B cell (primary cell): Measurements from ENCODE around the gene RGS10. TPM values are rescaled to one million over a fixed set of nuclear protein-coding genes. Genes with fewer than 3 reads are reported as not detected.

Experiments
- ATAC-seq: fragments of 200-7000 bp; cut with Tn5 transposase; one replicate; pipeline ENCODE4 v1.10.0; 2021; ENCODE audit warnings: low read depth, mild to moderate bottlenecking, moderate number of reproducible peaks, moderate library complexity
- CTCF ChIA-PET: fragments of 350-600 bp; sonication (Branson Sonifier 250); formaldehyde crosslinking; loops from one replicate; lab custom pipeline; 2021; ENCODE audit warnings: antibody characterized with exemption, inconsistent platforms; lab: Charles Lee
- POLR2A ChIA-PET: fragments of 350-600 bp; sonication (Branson Sonifier 250); formaldehyde crosslinking; loops from one replicate; lab custom pipeline; 2021; ENCODE audit warnings: antibody characterized with exemption; lab: Charles Lee
- DNase-seq: peaks from one replicate; pipeline ENCODE4 v3.0.0; 2013
- H2AFZ ChIP-seq: 2 replicates; pipeline ENCODE4 v1.6.1; 2012; ENCODE audit warnings: mild to moderate bottlenecking, low read depth, low read length; ENCODE audit not compliant: insufficient read depth, poor library complexity, severe bottlenecking
- H3K27ac ChIP-seq, 2 donors: 1 replicate in 1 of 2; 2 replicates in 1 of 2; pipeline ENCODE4 v1.5.1; 2012 to 2013; ENCODE audit warnings: low read length in 2 of 2, mild to moderate bottlenecking in 2 of 2, moderate library complexity in 1 of 2
- H3K27me3 ChIP-seq, 4 experiments: fragments of 200-600 bp in 1 of 4; sonication (generic) in 1 of 4; replicated peaks in 1 of 4; 1 replicate in 2 of 4; 2 replicates in 2 of 4; pipeline versions ENCODE4 v1.6.1 to v1.7.0; 2013 to 2016; ENCODE audit warnings: low read length in 3 of 4, mild to moderate bottlenecking in 2 of 4, mixed read lengths in 1 of 4, moderate library complexity in 1 of 4; ENCODE audit not compliant: insufficient read depth in 4 of 4, control insufficient read depth in 3 of 4; ENCODE audit errors: control extremely low read depth in 1 of 4
- H3K36me3 ChIP-seq, 2 experiments: replicated peaks in 1 of 2; 1 replicate in 1 of 2; 2 replicates in 1 of 2; pipeline versions ENCODE4 v1.6.1 to v1.7.1; 2013; ENCODE audit warnings: low read length in 1 of 2; ENCODE audit not compliant: insufficient read depth in 2 of 2, control insufficient read depth in 1 of 2; ENCODE audit errors: control extremely low read depth in 1 of 2, extremely low read depth in 1 of 2
- H3K4me1 ChIP-seq, 2 donors: fragments of 200-600 bp in 1 of 2; sonication (generic) in 1 of 2; 1 replicate in 1 of 2; 2 replicates in 1 of 2; pipeline versions ENCODE4 v1.5.1 to v1.6.1; 2013 to 2017; ENCODE audit warnings: low read length in 2 of 2; ENCODE audit not compliant: control insufficient read depth in 2 of 2, insufficient read depth in 2 of 2
- H3K4me2 ChIP-seq: replicated peaks from 2 replicates; pipeline ENCODE3; 2012; ENCODE audit warnings: mild to moderate bottlenecking, low read depth, low read length; ENCODE audit not compliant: poor library complexity, severe bottlenecking
- H3K4me3 ChIP-seq, 5 experiments: fragments of 200-600 bp in 1 of 5; sonication (generic) in 1 of 5; 1 replicate in 3 of 5; 2 replicates in 2 of 5; pipeline versions ENCODE4 v1.5.1 to v1.7.0; 2011 to 2016; ENCODE audit warnings: low read length in 4 of 5, mild to moderate bottlenecking in 4 of 5, low read depth in 2 of 5, control low read depth in 1 of 5, moderate library complexity in 1 of 5; ENCODE audit not compliant: insufficient read depth in 1 of 5; ENCODE audit errors: control extremely low read depth in 1 of 5, extremely low read depth in 1 of 5
- H3K79me2 ChIP-seq: fragments of 200-600 bp; sonication (generic); one replicate; pipeline ENCODE4 v1.6.0; 2016; ENCODE audit warnings: low read length; ENCODE audit not compliant: control insufficient read depth, insufficient read depth
- H3K9ac ChIP-seq: fragments of 200-600 bp; sonication (generic); 2 replicates; pipeline ENCODE4 v1.6.1; 2017; ENCODE audit warnings: mild to moderate bottlenecking, low read length, moderate library complexity
- H3K9me3 ChIP-seq, 3 donors: one replicate each; pipeline versions ENCODE4 v1.6.1 to v1.7.1; 2013; ENCODE audit warnings: low read length in 2 of 3; ENCODE audit not compliant: control insufficient read depth in 2 of 3, insufficient read depth in 1 of 3; ENCODE audit errors: control extremely low read depth in 1 of 3
- H4K20me1 ChIP-seq: 2 replicates; pipeline ENCODE4 v1.6.0; 2012; ENCODE audit warnings: mild to moderate bottlenecking, low read length; ENCODE audit not compliant: insufficient read depth, control insufficient read depth, poor library complexity, severe bottlenecking
- H3K27ac Mint-ChIP-seq: one replicate; pipeline ENCODE4 v1.8.0; 2021; ENCODE audit warnings: mixed read lengths
- H3K27me3 Mint-ChIP-seq: one replicate; pipeline ENCODE4 v1.8.0; 2021; ENCODE audit warnings: mixed read lengths
- H3K4me1 Mint-ChIP-seq: one replicate; pipeline ENCODE4 v1.8.0; 2021; ENCODE audit warnings: mixed read lengths
- H3K4me3 Mint-ChIP-seq: one replicate; pipeline ENCODE4 v1.8.0; 2021; ENCODE audit warnings: mixed read lengths
- H3K9me3 Mint-ChIP-seq: one replicate; pipeline ENCODE4 v1.8.0; 2022; ENCODE audit warnings: mixed read lengths; ENCODE audit not compliant: insufficient read depth
- EZH2 ChIP-seq: IDR thresholded peaks from 2 replicates; pipeline ENCODE4 v1.6.1; 2012; ENCODE audit warnings: borderline replicate concordance, low read depth, mild to moderate bottlenecking, moderate library complexity, low read length; ENCODE audit not compliant: insufficient read depth, poor library complexity, severe bottlenecking
- WGBS: methylation state at CpG from one replicate; pipeline ENCODE4 v1.1.5; 2013; ENCODE audit warnings: missing lambda C conversion rate; ENCODE audit not compliant: insufficient coverage; 5-methylcytosine and 5-hydroxymethylcytosine counted together
- intact Hi-C: fragments of 100-400 bp; cut with micrococcal nuclease; formaldehyde crosslinking; loops from one replicate; pipeline ENCODE4 v1.10.0; 2022
- polyA plus RNA-seq: library from polyadenylated mRNA; depleted of rRNA; stranded (reverse); fragments of >200 nt; gene quantifications from 2 replicates; pipeline ENCODE4 v1.2.3, GENCODE V29; 2012
- total RNA-seq, 2 donors: library from RNA; stranded (reverse); fragments of 120-200 nt in 1 of 2; gene quantifications; 1 replicate in 1 of 2; 2 replicates in 1 of 2; pipeline versions ENCODE4 v1.2.3 to v1.2.4, GENCODE V29; 2013 to 2022
- TF ChIP-seq, protein P1 (sequence below): fragments of 200-600 bp; IDR thresholded peaks from one replicate; pipeline ENCODE4 v1.8.0; 2022; ENCODE audit warnings: antibody characterized with exemption, mild to moderate bottlenecking

RGS10 gene
- total and polyA plus RNA-seq, 2 donors (not counting 1 experiment from before 2014, with no cell fraction given): 10.9 to 20.3 TPM

DNA sequence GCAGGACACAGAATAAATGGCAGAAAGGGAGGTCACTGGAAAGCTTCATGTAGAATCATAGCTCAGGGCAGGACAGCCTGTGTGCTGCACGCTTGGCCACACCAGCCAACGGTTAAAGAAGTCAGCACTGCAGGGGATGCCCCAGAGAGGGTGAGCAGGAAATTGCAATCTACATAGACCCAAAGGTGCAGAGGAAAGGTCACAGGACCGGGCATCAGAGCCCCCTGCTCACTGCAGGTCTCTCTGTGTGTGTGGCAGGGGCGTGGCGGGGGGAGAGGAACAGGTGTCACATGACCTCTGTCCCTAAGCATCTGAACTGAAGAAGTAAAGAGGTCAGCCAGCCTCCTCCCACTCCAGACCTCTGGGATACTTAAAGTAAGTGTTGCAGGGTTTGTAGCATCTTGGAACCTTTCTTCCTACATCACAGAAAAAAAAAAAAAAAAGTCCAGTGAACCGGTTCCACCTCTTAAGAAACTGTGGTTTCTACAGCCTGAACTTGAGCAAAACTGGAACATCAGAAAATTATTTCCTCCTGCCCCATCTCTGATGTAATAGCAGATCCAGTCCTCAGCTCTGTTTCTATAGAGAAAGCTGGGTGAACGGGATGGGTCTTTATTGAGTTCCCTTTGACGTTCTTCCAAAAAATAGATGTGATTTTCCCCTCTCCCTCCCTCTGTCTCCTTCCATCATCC is 64.3 kb downstream of the RGS10 start:
- H4K20me1 ChIP-seq: no peaks in the 10 kb centered on the region
- no peaks in the 10 kb centered on the region for H3K36me3 ChIP-seq
- ATAC-seq (peak; percentile 95), DNase-seq (peak; percentile 77)
- peak overlapping the region; percentile 8 for H3K9ac ChIP-seq
- H3K27ac ChIP-seq: peak overlapping the region; percentile 47 to 62
- intact Hi-C loops: loop anchor here (1.0 to 5.0 kb wide), 4 partner anchors 11 to 272 kb away; partner anchors contain the start of gene RGS10
- CTCF ChIA-PET: interaction anchor here (0.9 to 5.2 kb wide), 7 partner anchors 11 to 279 kb away, joined by 3 to 36 read pairs (median 8); partner anchors contain the start of genes GRK5 and RGS10
- no peaks in the 10 kb centered on the region for H3K27me3 ChIP-seq
- H3K9me3 Mint-ChIP-seq: peaks cover 4% of the 10 kb centered on the region
- 0% methylated on average over 2 of the region's 8 CpGs for WGBS
- peak overlapping the region; percentile 12 for H2AFZ ChIP-seq
- no peaks in the 10 kb centered on the region for H3K27me3 Mint-ChIP-seq
- POLR2A ChIA-PET: interaction anchor here (0.6 to 2.0 kb wide), 10 partner anchors 10 to 374 kb away, joined by 3 to 9 read pairs (median 4); partner anchors contain the start of gene DENND10
- peak overlapping the region; percentile 87 for H3K4me3 Mint-ChIP-seq
- H3K4me1 ChIP-seq: peaks cover 27 to 31% of the 10 kb centered on the region in 2 donors
- TF ChIP-seq, protein P1, sequence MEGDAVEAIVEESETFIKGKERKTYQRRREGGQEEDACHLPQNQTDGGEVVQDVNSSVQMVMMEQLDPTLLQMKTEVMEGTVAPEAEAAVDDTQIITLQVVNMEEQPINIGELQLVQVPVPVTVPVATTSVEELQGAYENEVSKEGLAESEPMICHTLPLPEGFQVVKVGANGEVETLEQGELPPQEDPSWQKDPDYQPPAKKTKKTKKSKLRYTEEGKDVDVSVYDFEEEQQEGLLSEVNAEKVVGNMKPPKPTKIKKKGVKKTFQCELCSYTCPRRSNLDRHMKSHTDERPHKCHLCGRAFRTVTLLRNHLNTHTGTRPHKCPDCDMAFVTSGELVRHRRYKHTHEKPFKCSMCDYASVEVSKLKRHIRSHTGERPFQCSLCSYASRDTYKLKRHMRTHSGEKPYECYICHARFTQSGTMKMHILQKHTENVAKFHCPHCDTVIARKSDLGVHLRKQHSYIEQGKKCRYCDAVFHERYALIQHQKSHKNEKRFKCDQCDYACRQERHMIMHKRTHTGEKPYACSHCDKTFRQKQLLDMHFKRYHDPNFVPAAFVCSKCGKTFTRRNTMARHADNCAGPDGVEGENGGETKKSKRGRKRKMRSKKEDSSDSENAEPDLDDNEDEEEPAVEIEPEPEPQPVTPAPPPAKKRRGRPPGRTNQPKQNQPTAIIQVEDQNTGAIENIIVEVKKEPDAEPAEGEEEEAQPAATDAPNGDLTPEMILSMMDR: no peak
- no peak for TF ChIP-seq EZH2
- peaks cover 0 to 11% (median 3%) of the 10 kb centered on the region in 3 donors for H3K9me3 ChIP-seq
- peaks cover 37% of the 10 kb centered on the region for H3K4me1 Mint-ChIP-seq
- no peaks in the 10 kb centered on the region for H3K79me2 ChIP-seq
- H3K4me2 ChIP-seq: peak overlapping the region; percentile 66
- H3K4me3 ChIP-seq: peak overlapping the region in 2 of 5 experiments; percentile 5 to 42
- H3K27ac Mint-ChIP-seq: peak overlapping the region; percentile 81
